Left lung (tissue), 10 donors: ENCODE results near the gene ADAP1. TPM values are rescaled to one million over a fixed set of nuclear protein-coding genes. Genes with fewer than 3 reads are reported as not detected.

ENCODE experiments used
- ATAC-seq: fragments of 200-7000 bp; cut with Tn5 transposase; one replicate; pipeline ENCODE4 v1.9.1; 2020; ENCODE audit warnings: moderate library complexity
- DNase-seq, 4 donors: peaks; one replicate each; pipeline ENCODE4 v3.0.0-alpha.2; 2013 to 2020
- H3K27ac ChIP-seq, 2 donors: fragments of 200-600 bp; sonication (generic) in 1 of 2; one replicate each; pipeline versions ENCODE4 v1.5.0 to v1.8.0; 2020 to 2021
- H3K27me3 ChIP-seq, 2 donors: fragments of 200-600 bp; sonication (generic) in 1 of 2; one replicate each; pipeline versions ENCODE4 v1.5.0 to v1.8.0; 2020 to 2021
- H3K36me3 ChIP-seq, 2 donors: fragments of 200-600 bp; sonication (generic) in 1 of 2; one replicate each; pipeline versions ENCODE4 v1.5.0 to v1.8.0; 2020 to 2021
- H3K4me1 ChIP-seq, 2 donors: fragments of 200-600 bp; one replicate each; pipeline ENCODE4 v1.8.0; 2021
- H3K4me3 ChIP-seq, 2 donors: fragments of 200-600 bp; sonication (generic) in 1 of 2; one replicate each; pipeline versions ENCODE4 v1.5.0 to v1.8.0; 2020 to 2021; ENCODE audit warnings: mild to moderate bottlenecking in 1 of 2
- H3K9me3 ChIP-seq, 2 donors: fragments of 200-600 bp; sonication (generic) in 1 of 2; one replicate each; pipeline versions ENCODE4 v1.5.0 to v1.8.0; 2020 to 2021
- CTCF ChIP-seq, 2 donors: fragments of 200-600 bp; sonication (generic) in 1 of 2; IDR thresholded peaks; one replicate each; pipeline versions ENCODE4 v1.5.0 to v1.8.0; 2021; ENCODE audit warnings: antibody characterized with exemption in 2 of 2
- intact Hi-C, 2 donors: fragments of 100-400 bp; cut with DNase I; formaldehyde crosslinking; loops; one replicate each; pipeline versions ENCODE4 v1.11.2 to v1.14.2; 2022
- polyA plus RNA-seq, 6 donors: library from polyadenylated mRNA; unstranded; fragments of 120-200 nt; gene quantifications; one replicate each; pipeline ENCODE4 v1.2.1, GENCODE V29; 2013; ENCODE audit not compliant: insufficient read length in 6 of 6
- total RNA-seq, 2 donors: library from RNA; stranded (reverse); fragmentation: NEBNext Ultra II Directional; extraction: Animal tissue kit (Norgen Biotek cat#: 25700); gene quantifications; one replicate each; pipeline ENCODE4 v1.2.1, GENCODE V29; 2021
- donor health status: DM: no; HTN: yes; CAD: no.
- donor health status: DM: no; HTN: no; CAD: no.

Gene ADAP1
- total and polyA plus RNA-seq, 8 donors, result 5.1 to 35.1 (median 8.5) TPM

- Histone ChIP-seq H3K4me1 (peaks cover 0 to 7% of the 10 kb centered on the region in 2 donors), H3K27ac (no peak overlapping the region), H3K27me3 (no peaks in the 10 kb centered on the region), H3K9me3 (no peaks in the 10 kb centered on the region), H3K4me3 (no peak overlapping the region), H3K36me3 (peaks cover 0 to 50% of the 10 kb centered on the region in 2 donors)
- TF ChIP-seq CTCF (IDR thresholded peaks at IDR 0.05), result no peak
- intact Hi-C loops, result no loop called here
- ATAC-seq, result no peak
- peak in 1 of 4 donors; percentile 43 for DNase-seq
These were observed 68.4 kb downstream of the ADAP1 start for GRCh38 chr7:885893-886625.

GRCh38 chr7:885261-885892 lies 69.1 kb downstream of the ADAP1 start:
- ATAC-seq, result no peak
- H3K9me3 ChIP-seq, result no peaks in the 10 kb centered on the region
- peak in 1 of 4 donors; percentile 69 for DNase-seq
- intact Hi-C loops, result no loop called here
- H3K27ac ChIP-seq, result no peak overlapping the region
- H3K27me3 ChIP-seq, result no peaks in the 10 kb centered on the region
- TF ChIP-seq CTCF (IDR thresholded peaks at IDR 0.05), result no peak
- no peak overlapping the region for H3K4me3 ChIP-seq
- H3K36me3 ChIP-seq, result peaks cover 0 to 43% of the 10 kb centered on the region in 2 donors
- peaks cover 0 to 7% of the 10 kb centered on the region in 2 donors for H3K4me1 ChIP-seq

- no peak overlapping the region for H3K27ac ChIP-seq
- no peak for ATAC-seq
- peaks cover 0 to 42% of the 10 kb centered on the region in 2 donors for H3K36me3 ChIP-seq
- no peaks in the 10 kb centered on the region for H3K9me3 ChIP-seq
- TF ChIP-seq CTCF (IDR thresholded peaks at IDR 0.05), result no peak
- intact Hi-C loops, result no loop called here
- no peaks in the 10 kb centered on the region for H3K27me3 ChIP-seq
- H3K4me1 ChIP-seq, result peaks cover 0 to 9% of the 10 kb centered on the region in 2 donors
- no peak overlapping the region for H3K4me3 ChIP-seq
- DNase-seq, result peak in 1 of 4 donors; percentile 69
These were observed 70.1 kb downstream of the ADAP1 start for GRCh38 chr7:884191-885003.

GRCh38 chr7:883055-884021 lies 71.1 kb downstream of the ADAP1 start:
- Histone ChIP-seq H3K27ac (no peak overlapping the region), H3K27me3 (no peaks in the 10 kb centered on the region), H3K4me3 (no peak overlapping the region), H3K36me3 (peaks cover 0 to 40% of the 10 kb centered on the region in 2 donors), H3K9me3 (no peaks in the 10 kb centered on the region), H3K4me1 (peaks cover under 1 to 20% of the 10 kb centered on the region in 2 donors)
- peak; percentile 12 for ATAC-seq
- intact Hi-C loops, result no loop called here
- DNase-seq, result peak in 1 of 4 donors; percentile 70
- no peak for TF ChIP-seq CTCF (IDR thresholded peaks at IDR 0.05)
